Endothelial cell of umbilical vein (primary cell): ENCODE data around the gene HIVEP3. TPM values are rescaled to one million over a fixed set of nuclear protein-coding genes. Genes with fewer than 3 reads are reported as not detected.

Source experiments
- BruUV-seq: library from RNA; stranded (reverse); fragments of 400-500 nt; replicated peaks from 2 replicates; lab custom pipeline; 2021; lab: Mats Ljungman, UMichigan
- CTCF ChIA-PET: fragments of 300-600, 350-600 bp; sonication (Branson Sonifier 250); formaldehyde crosslinking; loops from one replicate; lab custom pipeline; 2021; ENCODE audit warnings: antibody characterized with exemption, inconsistent platforms; lab: Charles Lee
- POLR2A ChIA-PET: fragments of 300-600, 350-600 bp; sonication (Branson Sonifier 250); formaldehyde crosslinking; loops from one replicate; lab custom pipeline; 2021; ENCODE audit warnings: antibody characterized with exemption, inconsistent platforms; lab: Charles Lee
- DNase-seq: peaks from one replicate; pipeline ENCODE4 v3.0.0-alpha.2; 2011; ENCODE audit warnings: low read depth, low spot score
- FAIRE-seq: peaks from 2 replicates; lab custom pipeline; 2011; peaks lifted over from hg19 to GRCh38; lab: Jason Lieb, UNC
- H2AFZ ChIP-seq: 2 replicates; pipeline ENCODE4 v1.6.0; 2012; ENCODE audit warnings: low read depth, low read length, control low read depth, inconsistent platforms
- H3K27ac ChIP-seq: 2 replicates; pipeline ENCODE4 v1.5.1; 2011; ENCODE audit warnings: low read depth, mild to moderate bottlenecking, control low read depth, low read length, moderate library complexity; ENCODE audit not compliant: insufficient read depth
- H3K27me3 ChIP-seq, 2 experiments: 2 replicates each; pipeline versions ENCODE4 v1.6.0 to v1.6.1; 2011; ENCODE audit warnings: low read length in 2 of 2, mixed read lengths in 1 of 2; ENCODE audit not compliant: control insufficient read depth in 2 of 2, insufficient read depth in 2 of 2
- H3K36me3 ChIP-seq, 2 experiments: 2 replicates in 1 of 2; 3 replicates in 1 of 2; pipeline ENCODE4 v1.5.1; 2011; ENCODE audit warnings: low read length in 2 of 2, mild to moderate bottlenecking in 1 of 2, moderate library complexity in 1 of 2; ENCODE audit not compliant: control insufficient read depth in 2 of 2, insufficient read depth in 2 of 2; ENCODE audit errors: extremely low read depth in 1 of 2
- H3K4me1 ChIP-seq: 3 replicates; pipeline ENCODE4 v1.5.1; 2011; ENCODE audit warnings: mild to moderate bottlenecking, low read length; ENCODE audit not compliant: control insufficient read depth, insufficient read depth; ENCODE audit errors: extremely low read depth
- H3K4me2 ChIP-seq: 2 replicates; pipeline ENCODE4 v1.6.1; 2011; ENCODE audit warnings: low read length, control low read depth, mixed read lengths; ENCODE audit not compliant: insufficient read depth
- H3K4me3 ChIP-seq, 3 experiments: fragments of 200-600 bp in 1 of 3; sonication (generic), shearing (Covaris generic) in 1 of 3; replicated peaks in 1 of 3; 2 replicates each; pipeline ENCODE4 v1.5.1; 2011 to 2016; ENCODE audit warnings: control low read depth in 3 of 3, low read length in 3 of 3, mild to moderate bottlenecking in 2 of 3, inconsistent platforms in 1 of 3, low read depth in 1 of 3, moderate library complexity in 1 of 3; ENCODE audit not compliant: insufficient read depth in 1 of 3
- H3K79me2 ChIP-seq: 2 replicates; pipeline ENCODE4 v1.6.0; 2012; ENCODE audit warnings: low read length, inconsistent platforms; ENCODE audit not compliant: control insufficient read depth, insufficient read depth
- H3K9ac ChIP-seq: replicated peaks from 2 replicates; pipeline ENCODE3; 2011; ENCODE audit warnings: low read length, control low read depth; ENCODE audit not compliant: insufficient read depth; ENCODE audit errors: extremely low read depth
- H3K9me1 ChIP-seq: replicated peaks from 3 replicates; pipeline ENCODE4 v1.6.0; 2011; ENCODE audit warnings: mild to moderate bottlenecking, low read length; ENCODE audit not compliant: control insufficient read depth, insufficient read depth; ENCODE audit errors: extremely low read depth
- H3K9me3 ChIP-seq: replicated peaks from 2 replicates; pipeline ENCODE4 v1.5.1; 2012; ENCODE audit warnings: low read length, inconsistent platforms; ENCODE audit not compliant: control insufficient read depth, insufficient read depth
- H4K20me1 ChIP-seq: replicated peaks from 2 replicates; pipeline ENCODE3; 2011; ENCODE audit warnings: mild to moderate bottlenecking, low read length; ENCODE audit not compliant: control insufficient read depth, insufficient read depth; ENCODE audit errors: extremely low read depth
- EZH2 ChIP-seq: IDR thresholded peaks from 2 replicates; pipeline ENCODE4 v1.6.1; 2012; ENCODE audit warnings: borderline replicate concordance, low read depth, mild to moderate bottlenecking, moderate library complexity, low read length, inconsistent platforms; ENCODE audit not compliant: severe bottlenecking
- FOS ChIP-seq: IDR thresholded peaks from 2 replicates; pipeline ENCODE4 v1.6.1; 2011; ENCODE audit warnings: mild to moderate bottlenecking, low read length, moderate library complexity, borderline replicate concordance; ENCODE audit not compliant: insufficient read depth
- GATA2 ChIP-seq: IDR thresholded peaks from 2 replicates; pipeline ENCODE4 v1.7.0; 2011; ENCODE audit warnings: low read depth, mild to moderate bottlenecking, moderate library complexity, mixed read lengths, low read length; ENCODE audit not compliant: insufficient read length, insufficient read depth
- MYC ChIP-seq: IDR thresholded peaks from one replicate; pipeline ENCODE4 v1.6.1; 2011; ENCODE audit warnings: mild to moderate bottlenecking, low read depth, low read length
- POLR2A ChIP-seq: IDR thresholded peaks from 2 replicates; pipeline ENCODE4 v1.6.1; 2012; ENCODE audit warnings: low read depth, mild to moderate bottlenecking, control low read depth, low read length
- dilution Hi-C: fragments of 300-500 bp; cut with MboI; formaldehyde crosslinking; loops from one replicate; pipeline ENCODE4 v1.15.0; 2019; ENCODE audit warnings: low sequenced_read_pairs; ENCODE audit not compliant: extremely low pct_ligation_motif_present
- intact Hi-C: fragments of 100-400 bp; cut with micrococcal nuclease; formaldehyde crosslinking; loops from one replicate; pipeline ENCODE4 v1.10.0; 2022
- polyA plus RNA-seq, 4 experiments: library from polyadenylated mRNA; depleted of rRNA in 3 of 4; stranded (reverse) in 3 of 4; unstranded in 1 of 4; fragments of >200 nt; gene quantifications; 2 replicates each; pipeline versions ENCODE4 v1.2.1 to v1.2.3, GENCODE V29; 2011 to 2012; ENCODE audit warnings: missing spikeins in 1 of 4
- total RNA-seq: library from RNA; stranded (reverse); gene quantifications from 2 replicates; pipeline ENCODE4 v1.2.3, GENCODE V29; 2021
- TF ChIP-seq, protein P1 (sequence below), 2 donors: IDR thresholded peaks; 1 replicate in 1 of 2; 2 replicates in 1 of 2; pipeline ENCODE4 v1.5.1; 2011; ENCODE audit warnings: low read length in 2 of 2, mild to moderate bottlenecking in 2 of 2, moderate library complexity in 2 of 2, control low read depth in 1 of 2, inconsistent platforms in 1 of 2, low read depth in 1 of 2; ENCODE audit not compliant: insufficient read depth in 1 of 2; ENCODE audit errors: extremely low read depth in 1 of 2

The HIVEP3 gene
- total and polyA plus RNA-seq, 2 donors (not counting 3 experiments of a cell fraction or from before 2014, with no cell fraction given) = 3.4 to 4.0 TPM

GRCh38 chr1:41670217-41670957 is 248.3 kb downstream of the HIVEP3 start:
- H3K9me3 ChIP-seq = no peaks in the 10 kb centered on the region
- POLR2A ChIA-PET = no interaction called here
- no peaks in the 10 kb centered on the region for H3K9me1 ChIP-seq
- H3K79me2 ChIP-seq = no peaks in the 10 kb centered on the region
- H3K36me3 ChIP-seq = no peaks in the 10 kb centered on the region
- DNase-seq = no peak
- TF ChIP-seq MYC (no peak), EZH2 (no peak), FOS (no peak), POLR2A (no peak), GATA2 (no peak)
- TF ChIP-seq, protein P1, sequence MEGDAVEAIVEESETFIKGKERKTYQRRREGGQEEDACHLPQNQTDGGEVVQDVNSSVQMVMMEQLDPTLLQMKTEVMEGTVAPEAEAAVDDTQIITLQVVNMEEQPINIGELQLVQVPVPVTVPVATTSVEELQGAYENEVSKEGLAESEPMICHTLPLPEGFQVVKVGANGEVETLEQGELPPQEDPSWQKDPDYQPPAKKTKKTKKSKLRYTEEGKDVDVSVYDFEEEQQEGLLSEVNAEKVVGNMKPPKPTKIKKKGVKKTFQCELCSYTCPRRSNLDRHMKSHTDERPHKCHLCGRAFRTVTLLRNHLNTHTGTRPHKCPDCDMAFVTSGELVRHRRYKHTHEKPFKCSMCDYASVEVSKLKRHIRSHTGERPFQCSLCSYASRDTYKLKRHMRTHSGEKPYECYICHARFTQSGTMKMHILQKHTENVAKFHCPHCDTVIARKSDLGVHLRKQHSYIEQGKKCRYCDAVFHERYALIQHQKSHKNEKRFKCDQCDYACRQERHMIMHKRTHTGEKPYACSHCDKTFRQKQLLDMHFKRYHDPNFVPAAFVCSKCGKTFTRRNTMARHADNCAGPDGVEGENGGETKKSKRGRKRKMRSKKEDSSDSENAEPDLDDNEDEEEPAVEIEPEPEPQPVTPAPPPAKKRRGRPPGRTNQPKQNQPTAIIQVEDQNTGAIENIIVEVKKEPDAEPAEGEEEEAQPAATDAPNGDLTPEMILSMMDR (IDR thresholded peaks at IDR 0.05; ENCODE audit: extremely low read depth in 1 of 2, insufficient read depth in 1 of 2, low read depth in 1 of 2, low read length in 2 of 2) = no peak
- H2AFZ ChIP-seq = no peak overlapping the region
- no peaks in the 10 kb centered on the region for H3K4me1 ChIP-seq
- H3K27me3 ChIP-seq = no peaks in the 10 kb centered on the region
- dilution Hi-C loops (no loop called here), intact Hi-C loops (no loop called here)
- no TSS peak for BruUV-seq
- no peak overlapping the region for H3K9ac ChIP-seq
- no peak for FAIRE-seq
- no peaks in the 10 kb centered on the region for H4K20me1 ChIP-seq
- no peak overlapping the region for H3K4me2 ChIP-seq
- H3K4me3 ChIP-seq = no peak overlapping the region
- CTCF ChIA-PET = interaction anchor here (2.7 kb wide), 1 partner anchor 11 kb away, joined by 13 read pairs; no protein-coding TSS in a partner anchor
- no peak overlapping the region for H3K27ac ChIP-seq
